Right forelimb (tissue), 1 donor: ENCODE data around the gene MEF2C.
"Not testable (repeated sequence)": the region's sequence is repeated elsewhere in the genome, so short reads cannot be mapped to it uniquely, and the experiment has no call there.

Experiments used
- DNase-seq: peaks from one replicate; pipeline ENCODE4 v3.0.0-alpha.2; 2018

Gene MEF2C

GRCh38 chr5:88883059-88883835 lies at the start of gene MEF2C:
MEF2C (minus strand) TSS chr5:88883184; CDS start chr5:88823788, 59,396 bp downstream.
- peak; percentile 94 for DNase-seq

- no peak for DNase-seq
These were observed 49.6 kb upstream of the MEF2C start for GRCh38 chr5:88932541-88932940.

- no peak for DNase-seq
These were observed 47.4 kb upstream of the MEF2C start for GRCh38 chr5:88930335-88930734.

- DNase-seq, result no peak
These were observed 46.4 kb upstream of the MEF2C start for GRCh38 chr5:88929385-88929784.

GRCh38 chr5:88926774-88927173 lies 43.8 kb upstream of the MEF2C start:
- DNase-seq, result no peak

GRCh38 chr5:88925692-88926490 lies 42.9 kb upstream of the MEF2C start:
- no peak for DNase-seq

- DNase-seq, result no peak
These were observed 41.3 kb upstream of the MEF2C start for GRCh38 chr5:88924330-88924657.

GRCh38 chr5:88923623-88924329 lies 40.8 kb upstream of the MEF2C start:
- DNase-seq, result no peak

- not testable (repeated sequence) for DNase-seq
These were observed 29.8 kb upstream of the MEF2C start for GRCh38 chr5:88912743-88913142.

GRCh38 chr5:88911059-88911572 lies 28.1 kb upstream of the MEF2C start:
- DNase-seq, result not testable (repeated sequence)

GRCh38 chr5:88904478-88904877 lies 21.5 kb upstream of the MEF2C start:
- not testable (repeated sequence) for DNase-seq

- not testable (repeated sequence) for DNase-seq
These were observed 21.0 kb upstream of the MEF2C start for GRCh38 chr5:88903966-88904365.

- not testable (repeated sequence) for DNase-seq
These were observed 18.1 kb upstream of the MEF2C start for GRCh38 chr5:88901077-88901476.

GRCh38 chr5:88899096-88899737 lies 16.2 kb upstream of the MEF2C start:
- DNase-seq, result no peak

- no peak for DNase-seq
These were observed 14.8 kb upstream of the MEF2C start for GRCh38 chr5:88897748-88898147.

- DNase-seq, result no peak
These were observed 12.9 kb upstream of the MEF2C start for GRCh38 chr5:88895681-88896501.

GRCh38 chr5:88892669-88893068 lies 9.7 kb upstream of the MEF2C start:
- no peak for DNase-seq

GRCh38 chr5:88890070-88890781 lies 7.2 kb upstream of the MEF2C start:
- DNase-seq, result no peak

GRCh38 chr5:88889189-88890069 lies 6.4 kb upstream of the MEF2C start:
- peak; percentile 86 for DNase-seq

GRCh38 chr5:88888848-88889188 lies 5.8 kb upstream of the MEF2C start:
- DNase-seq, result no peak
